H1 (cell line): ENCODE measurements around the gene MRPL17. TPM values are rescaled to one million over a fixed set of nuclear protein-coding genes. Genes with fewer than 3 reads are reported as not detected.
A peak's percentile ranks its signal among the peaks of the same experiment; 100 is the strongest.

Experiments
- CTCF ChIA-PET: fragments of 300-600 bp; sonication (Branson Sonifier 250); formaldehyde crosslinking; loops from one replicate; lab custom pipeline; 2021; ENCODE audit not compliant: partially characterized antibody; lab: Charles Lee
- POLR2A ChIA-PET: fragments of 300-600 bp; sonication (Branson Sonifier 250); formaldehyde crosslinking; loops from one replicate; lab custom pipeline; 2021; ENCODE audit warnings: inconsistent platforms; ENCODE audit not compliant: partially characterized antibody; lab: Charles Lee
- DNase-seq, 2 experiments: peaks; one replicate each; pipeline versions ENCODE4 v3.0.0 to v3.0.0-alpha.2; 2010 to 2022; ENCODE audit warnings: low spot score in 2 of 2, low read depth in 1 of 2, mixed read lengths in 1 of 2
- FAIRE-seq: peaks from 2 replicates; lab custom pipeline; 2011; peaks lifted over from hg19 to GRCh38; lab: Jason Lieb, UNC
- H2AFZ ChIP-seq: 2 replicates; pipeline ENCODE4 v1.8.1; 2012; ENCODE audit warnings: low read length, inconsistent platforms
- H2AK5ac ChIP-seq: 2 replicates; pipeline ENCODE4 v1.6.1; 2013; ENCODE audit warnings: low read depth, low read length
- H2BK120ac ChIP-seq: replicated peaks from 2 replicates; pipeline ENCODE3; 2013; ENCODE audit warnings: low read depth, low read length, inconsistent platforms
- H2BK12ac ChIP-seq: 2 replicates; pipeline ENCODE4 v1.6.1; 2013; ENCODE audit warnings: low read depth, low read length
- H2BK15ac ChIP-seq: 2 replicates; pipeline ENCODE4 v1.6.1; 2013; ENCODE audit warnings: low read length
- H2BK20ac ChIP-seq: 2 replicates; pipeline ENCODE4 v1.6.1; 2013; ENCODE audit warnings: low read length
- H2BK5ac ChIP-seq: 2 replicates; pipeline ENCODE4 v1.6.1; 2013; ENCODE audit warnings: low read depth, low read length
- H3K14ac ChIP-seq: 2 replicates; pipeline ENCODE4 v1.6.1; 2013; ENCODE audit warnings: inconsistent platforms; ENCODE audit not compliant: insufficient read length
- H3K18ac ChIP-seq: 2 replicates; pipeline ENCODE4 v1.6.1; 2013; ENCODE audit warnings: low read length; ENCODE audit errors: extremely low read depth
- H3K23ac ChIP-seq: 2 replicates; pipeline ENCODE4 v1.6.1; 2013; ENCODE audit warnings: inconsistent platforms; ENCODE audit not compliant: insufficient read length
- H3K23me2 ChIP-seq: 2 replicates; pipeline ENCODE4 v1.6.1; 2013; ENCODE audit warnings: low read depth, low read length
- H3K27ac ChIP-seq: 2 replicates; pipeline ENCODE4 v1.6.1; 2011; ENCODE audit warnings: low read depth, low read length, inconsistent platforms
- H3K27me3 ChIP-seq, 4 experiments: replicated peaks in 1 of 4; 1 replicate in 1 of 4; 2 replicates in 3 of 4; pipeline versions ENCODE4 v1.6.1 to v1.8.1; 2011 to 2013; ENCODE audit warnings: low read length in 3 of 4, mild to moderate bottlenecking in 3 of 4, inconsistent platforms in 2 of 4, mixed read lengths in 2 of 4, moderate library complexity in 1 of 4; ENCODE audit not compliant: control insufficient read depth in 3 of 4, insufficient read depth in 3 of 4; ENCODE audit errors: extremely low read depth in 1 of 4
- H3K36me3 ChIP-seq, 4 experiments: 2 replicates each; pipeline versions ENCODE4 v1.6.1 to v1.8.1; 2011 to 2013; ENCODE audit warnings: mild to moderate bottlenecking in 4 of 4, low read length in 3 of 4, moderate library complexity in 2 of 4, control low read depth in 1 of 4, inconsistent platforms in 1 of 4; ENCODE audit not compliant: insufficient read depth in 4 of 4, control insufficient read depth in 2 of 4
- H3K4ac ChIP-seq: replicated peaks from 2 replicates; pipeline ENCODE3; 2013; ENCODE audit warnings: low read length, low read depth, mixed read lengths, inconsistent platforms; ENCODE audit not compliant: insufficient read length
- H3K4me1 ChIP-seq, 4 experiments: replicated peaks in 1 of 4; 1 replicate in 1 of 4; 2 replicates in 3 of 4; pipeline versions ENCODE4 v1.6.1 to v1.8.1; 2011 to 2013; ENCODE audit warnings: low read length in 3 of 4, inconsistent platforms in 2 of 4, mixed read lengths in 1 of 4; ENCODE audit not compliant: insufficient read depth in 4 of 4, control insufficient read depth in 3 of 4
- H3K4me2 ChIP-seq, 2 experiments: 2 replicates each; pipeline versions ENCODE4 v1.6.1 to v1.8.1; 2011 to 2013; ENCODE audit warnings: low read depth in 2 of 2, low read length in 2 of 2, control low read depth in 1 of 2, inconsistent platforms in 1 of 2, mild to moderate bottlenecking in 1 of 2; ENCODE audit not compliant: insufficient read depth in 1 of 2
- H3K4me3 ChIP-seq, 4 experiments: fragments of 200-600, 300-600 bp in 1 of 4; sonication (generic), shearing (Covaris generic), sonication (Bioruptor Twin) in 1 of 4; 2 replicates each; pipeline versions ENCODE4 v1.5.1 to v1.8.1; 2011 to 2016; ENCODE audit warnings: low read length in 4 of 4, low read depth in 3 of 4, control low read depth in 2 of 4, inconsistent platforms in 2 of 4, mild to moderate bottlenecking in 2 of 4, mixed read lengths in 1 of 4, moderate library complexity in 1 of 4; ENCODE audit not compliant: insufficient read depth in 2 of 4; ENCODE audit errors: extremely low read depth in 1 of 4
- H3K56ac ChIP-seq: replicated peaks from 2 replicates; pipeline ENCODE3; 2013; ENCODE audit warnings: low read depth, mild to moderate bottlenecking, mixed read lengths, low read length, inconsistent platforms; ENCODE audit not compliant: insufficient read length
- H3K79me1 ChIP-seq: 2 replicates; pipeline ENCODE4 v1.6.1; 2013; ENCODE audit warnings: low read depth, low read length, control low read depth
- H3K79me2 ChIP-seq, 2 experiments: 2 replicates each; pipeline versions ENCODE4 v1.6.1 to v1.8.1; 2012 to 2013; ENCODE audit warnings: low read length in 2 of 2, mild to moderate bottlenecking in 2 of 2, inconsistent platforms in 1 of 2; ENCODE audit not compliant: insufficient read depth in 2 of 2, control insufficient read depth in 1 of 2
- H3K9ac ChIP-seq, 4 experiments: replicated peaks in 1 of 4; 1 replicate in 1 of 4; 2 replicates in 3 of 4; pipeline versions ENCODE4 v1.6.1 to v1.8.1; 2011 to 2013; ENCODE audit warnings: low read depth in 3 of 4, low read length in 3 of 4, control low read depth in 2 of 4, mild to moderate bottlenecking in 2 of 4, moderate library complexity in 2 of 4, inconsistent platforms in 1 of 4; ENCODE audit errors: extremely low read depth in 1 of 4
- H3K9me3 ChIP-seq, 2 experiments: 2 replicates each; pipeline versions ENCODE4 v1.6.1 to v1.8.1; 2012 to 2013; ENCODE audit warnings: mild to moderate bottlenecking in 2 of 2, moderate library complexity in 2 of 2, control low read depth in 1 of 2, inconsistent platforms in 1 of 2, low read depth in 1 of 2, low read length in 1 of 2, mixed read lengths in 1 of 2; ENCODE audit not compliant: insufficient read depth in 2 of 2
- H4K20me1 ChIP-seq, 2 experiments: replicated peaks in 1 of 2; 2 replicates each; pipeline versions ENCODE3 to v1.8.1; 2011 to 2013; ENCODE audit warnings: inconsistent platforms in 2 of 2, low read length in 2 of 2, mild to moderate bottlenecking in 1 of 2; ENCODE audit not compliant: insufficient read depth in 2 of 2, control insufficient read depth in 1 of 2
- H4K5ac ChIP-seq: 2 replicates; pipeline ENCODE4 v1.6.1; 2013; ENCODE audit warnings: low read length, low read depth, mixed read lengths, inconsistent platforms; ENCODE audit not compliant: insufficient read length
- H4K8ac ChIP-seq: 2 replicates; pipeline ENCODE4 v1.8.0; 2013; ENCODE audit warnings: mild to moderate bottlenecking, moderate library complexity, low read length, inconsistent platforms; ENCODE audit not compliant: insufficient read depth; ENCODE audit errors: extremely low read depth
- H4K91ac ChIP-seq: replicated peaks from 2 replicates; pipeline ENCODE3; 2013; ENCODE audit warnings: low read length, mixed read lengths, inconsistent platforms; ENCODE audit not compliant: insufficient read length
- CEBPB ChIP-seq: IDR thresholded peaks from 2 replicates; pipeline ENCODE4 v1.6.1; 2012; ENCODE audit warnings: low read depth, low read length
- CHD1 ChIP-seq: IDR thresholded peaks from 2 replicates; pipeline ENCODE4 v1.6.1; 2012; ENCODE audit warnings: low read depth, low read length, improper control_type of control experiment
- CTBP2 ChIP-seq: IDR thresholded peaks from 2 replicates; pipeline ENCODE4 v1.7.0; 2011; ENCODE audit warnings: borderline replicate concordance, mild to moderate bottlenecking, moderate library complexity, mixed read lengths, low read length; ENCODE audit not compliant: insufficient read depth, insufficient read length
- FOSL1 ChIP-seq: IDR thresholded peaks from 2 replicates; pipeline ENCODE4 v1.6.1; 2011; ENCODE audit warnings: mild to moderate bottlenecking, low read depth, low read length, moderate library complexity; ENCODE audit not compliant: insufficient read depth
- JUND ChIP-seq: IDR thresholded peaks from 2 replicates; pipeline ENCODE4 v1.6.1; 2011; ENCODE audit warnings: mild to moderate bottlenecking, improper control_type of control experiment, low read length
- MAX ChIP-seq: IDR thresholded peaks from 2 replicates; pipeline ENCODE4 v1.6.1; 2012; ENCODE audit warnings: inconsistent platforms
- RAD21 ChIP-seq, 2 experiments: IDR thresholded peaks in 1 of 2; conservative IDR thresholded peaks in 1 of 2; 2 replicates each; pipeline ENCODE4 v1.6.1; 2011; ENCODE audit warnings: low read depth in 2 of 2, low read length in 2 of 2, improper control_type of control experiment in 1 of 2, inconsistent platforms in 1 of 2, mild to moderate bottlenecking in 1 of 2, moderate library complexity in 1 of 2
- TBP ChIP-seq: IDR thresholded peaks from 2 replicates; pipeline ENCODE4 v1.6.1; 2011; ENCODE audit warnings: low read depth, low read length, improper control_type of control experiment
- WGBS, 2 experiments: shearing (Covaris generic) in 1 of 2; methylation state at CpG; one replicate each; pipeline versions ENCODE4 v1.1.6 to v1.1.7; 2013 to 2015; ENCODE audit warnings: low lambda C conversion rate in 2 of 2, mixed read lengths in 2 of 2, inconsistent platforms in 1 of 2, low coverage in 1 of 2, missing lambda C conversion rate in 1 of 2; ENCODE audit not compliant: insufficient replicate concordance in 2 of 2, insufficient coverage in 1 of 2, insufficient read length in 1 of 2; ENCODE audit errors: extremely low coverage in 1 of 2, missing lambda C conversion rate in 1 of 2; 5-methylcytosine and 5-hydroxymethylcytosine counted together
- polyA plus RNA-seq, 7 experiments: library from polyadenylated mRNA; depleted of rRNA in 3 of 7; stranded (reverse) in 5 of 7; unstranded in 2 of 7; fragments of >200 nt in 5 of 7; fragments of 200-250 nt in 2 of 7; gene quantifications; 1 replicate in 5 of 7; 2 replicates in 1 of 7; 4 replicates in 1 of 7; pipeline versions ENCODE4 v1.2.1 to v1.2.3, GENCODE V29; 2011 to 2013; ENCODE audit warnings: missing spikeins in 2 of 7, mixed read lengths in 2 of 7
- total RNA-seq: library from RNA; stranded (reverse); fragmentation: NEBNext Ultra II Directional; extraction: Animal tissue kit (Norgen Biotek cat#: 25700); gene quantifications from 2 replicates; pipeline ENCODE4 v1.2.1, GENCODE V29; 2021

The MRPL17 gene
- total and polyA plus RNA-seq, 2 of the 8 experiments (the other 6 are each of a cell fraction or from before 2014, with no cell fraction given) = 55.7 to 70.5 TPM

GRCh38 chr11:6655790-6656583 is 27.2 kb downstream of the MRPL17 start, which contains the start of gene DCHS1:
Gene DCHS1 (minus strand): TSS chr11:6655809. CDS start chr11:6641613, 14,196 bp downstream.
- Histone ChIP-seq H2BK12ac (peak within 1 kb of the TSS; percentile 42; the same call in 1 of the 2 replicates), H2BK15ac (peak within 1 kb of the TSS; percentile 77; the same call in 1 of the 2 replicates), H3K79me2 (no peaks in the 10 kb centered on the region), H2BK120ac (no peak within 1 kb of the TSS), H4K8ac (peak within 1 kb of the TSS; percentile 40), H3K23me2 (peaks cover 9% of the 10 kb centered on the region), H3K56ac (no peak within 1 kb of the TSS), H2AFZ (peak within 1 kb of the TSS; percentile 95), H3K79me1 (no peaks in the 10 kb centered on the region), H4K20me1 (peaks cover 0 to 3% of the 10 kb centered on the region in 2 experiments), H2AK5ac (peak within 1 kb of the TSS; percentile 33; the same call in 1 of the 2 replicates), H3K4me3 (peak within 1 kb of the TSS; percentile 60 to 91 (median 66)), H3K23ac (no peak within 1 kb of the TSS), H3K9me3 (no peaks in the 10 kb centered on the region), H4K91ac (no peak within 1 kb of the TSS), H3K18ac (no peak within 1 kb of the TSS; the same call in 1 of the 2 replicates), H3K4me1 (peaks cover 0 to 7% (median 6%) of the 10 kb centered on the region in 4 experiments; a peak in 4 of 7 replicates), H3K4me2 (peak within 1 kb of the TSS; percentile 83 to 92), H2BK5ac (peak within 1 kb of the TSS; percentile 55; the same call in 1 of the 2 replicates), H4K5ac (no peak within 1 kb of the TSS), H3K36me3 (no peaks in the 10 kb centered on the region), H2BK20ac (no peak within 1 kb of the TSS), H3K27ac (no peak within 1 kb of the TSS), H3K27me3 (peaks cover 1 to 36% (median 32%) of the 10 kb centered on the region in 4 experiments), H3K4ac (no peak within 1 kb of the TSS), H3K9ac (peak within 1 kb of the TSS in 1 of 4 experiments; percentile 56; a peak in 1 of 7 replicates), H3K14ac (no peak within 1 kb of the TSS)
- FAIRE-seq = no peak
- POLR2A ChIA-PET = interaction anchor here (0.5 to 1.4 kb wide), 6 partner anchors 8 to 47 kb away, joined by 3 read pairs; no protein-coding TSS in a partner anchor
- WGBS, 2 experiments = 2% methylated on average over 15 of the region's 56 CpGs; no CpG with 5 or more reads in 1 of the 2 experiments
- CTCF ChIA-PET = interaction anchor here (0.6 to 4.9 kb wide), 7 partner anchors 12 to 125 kb away, joined by 3 to 36 read pairs (median 4); partner anchors contain the start of gene TAF10
- peak in 1 of 2 experiments; percentile 67 for DNase-seq
- TF ChIP-seq MAX (no peak), JUND (no peak), CTBP2 (peak; percentile 71), CEBPB (no peak), RAD21 (IDR thresholded peaks at IDR 0.05 in 1 of 2, conservative IDR thresholded peaks at IDR 0.05 in 1 of 2; ENCODE audit: low read depth in 2 of 2, low read length in 2 of 2) (no peak), FOSL1 (no peak), CHD1 (no peak), TBP (no peak)
